MM.1S (cell line): ENCODE data around the gene PCNT.

ENCODE experiments used
- DNase-seq: peaks from one replicate; pipeline ENCODE4 v3.0.0-alpha.2; 2015
- H2AFZ ChIP-seq: fragments of 300-600 bp; sonication (generic); 2 replicates; pipeline ENCODE4 v1.6.0; 2016; ENCODE audit warnings: antibody characterized with exemption, low read length
- H3F3A ChIP-seq: fragments of 300-600 bp; sonication (generic); 2 replicates; pipeline ENCODE4 v1.6.1; 2016; ENCODE audit warnings: mild to moderate bottlenecking, antibody characterized with exemption, low read length, moderate library complexity, mixed read lengths; ENCODE audit not compliant: insufficient read depth
- H3K27ac ChIP-seq: fragments of 300-600 bp; sonication (generic); 2 replicates; pipeline ENCODE4 v1.5.1; 2016; ENCODE audit warnings: mild to moderate bottlenecking, low read length
- H3K27me3 ChIP-seq: fragments of 300-600 bp; sonication (generic); replicated peaks from 2 replicates; pipeline ENCODE4 v1.6.0; 2016; ENCODE audit warnings: low read length; ENCODE audit not compliant: insufficient read depth
- H3K36me3 ChIP-seq: fragments of 300-600 bp; sonication (generic); replicated peaks from 2 replicates; pipeline ENCODE4 v1.6.1; 2016; ENCODE audit warnings: mild to moderate bottlenecking, low read length, mixed read lengths; ENCODE audit not compliant: insufficient read depth
- H3K4me1 ChIP-seq: fragments of 300-600 bp; sonication (generic); 2 replicates; pipeline ENCODE4 v1.6.1; 2016; ENCODE audit warnings: low read length, mixed read lengths
- H3K4me2 ChIP-seq: fragments of 300-600 bp; sonication (generic); 2 replicates; pipeline ENCODE4 v1.6.0; 2016; ENCODE audit warnings: low read depth, low read length
- H3K4me3 ChIP-seq: fragments of 300-600 bp; sonication (generic); 2 replicates; pipeline ENCODE4 v1.5.1; 2016; ENCODE audit warnings: low read length, mixed read lengths
- H3K79me2 ChIP-seq: fragments of 300-600 bp; sonication (generic); 2 replicates; pipeline ENCODE4 v1.6.1; 2016; ENCODE audit warnings: mixed run types, low read length, mixed read lengths
- H3K9ac ChIP-seq: fragments of 300-600 bp; sonication (generic); 2 replicates; pipeline ENCODE4 v1.6.1; 2016; ENCODE audit warnings: low read length, mixed read lengths
- H3K9me2 ChIP-seq: fragments of 300-600 bp; sonication (generic); replicated peaks from 2 replicates; pipeline ENCODE4 v1.6.1; 2016; ENCODE audit warnings: mild to moderate bottlenecking, low read length, mixed read lengths; ENCODE audit not compliant: insufficient read depth
- H3K9me3 ChIP-seq: fragments of 300-600 bp; sonication (generic); replicated peaks from 2 replicates; pipeline ENCODE4 v1.6.1; 2016; ENCODE audit warnings: mild to moderate bottlenecking, low read length, mixed read lengths; ENCODE audit not compliant: insufficient read depth
- H4K20me1 ChIP-seq: fragments of 300-600 bp; sonication (generic); 2 replicates; pipeline ENCODE4 v1.6.1; 2016; ENCODE audit warnings: mild to moderate bottlenecking, low read length, moderate library complexity, mixed read lengths; ENCODE audit not compliant: insufficient read depth
- EZH2 ChIP-seq: fragments of 300-600 bp; sonication (generic); optimal IDR thresholded peaks from 2 replicates; pipeline ENCODE3; 2017; ENCODE audit warnings: low read depth, mild to moderate bottlenecking, antibody characterized with exemption, low read length, mixed read lengths
- EZH2phosphoT487 ChIP-seq: fragments of 300-600 bp; sonication (generic); IDR thresholded peaks from 2 replicates; pipeline ENCODE4 v1.6.1; 2018; ENCODE audit warnings: antibody characterized with exemption, low read length
- TF ChIP-seq, protein P1 (sequence below): fragments of 300-600 bp; sonication (generic); IDR thresholded peaks from 2 replicates; pipeline ENCODE4 v1.5.1; 2016; ENCODE audit warnings: antibody characterized with exemption, low read length, mixed read lengths

The PCNT gene

GRCh38 chr21:46352164-46352515 lies 28.2 kb downstream of the PCNT start:
- no peaks in the 10 kb centered on the region for H3K9me3 ChIP-seq
- TF ChIP-seq EZH2phosphoT487, result no peak
- H3K9me2 ChIP-seq, result no peaks in the 10 kb centered on the region
- no peak overlapping the region for H3K4me3 ChIP-seq
- peaks cover 2% of the 10 kb centered on the region; the same call in 1 of the 2 replicates for H3K79me2 ChIP-seq
- H2AFZ ChIP-seq, result no peak overlapping the region
- peaks cover 18% of the 10 kb centered on the region for H3F3A ChIP-seq
- no peak overlapping the region for H3K4me2 ChIP-seq
- no peak overlapping the region for H3K9ac ChIP-seq
- DNase-seq, result no peak
- H3K27ac ChIP-seq, result no peak overlapping the region
- H3K4me1 ChIP-seq, result peaks cover 21% of the 10 kb centered on the region
- no peaks in the 10 kb centered on the region for H4K20me1 ChIP-seq
- H3K27me3 ChIP-seq, result no peaks in the 10 kb centered on the region
- peaks cover 19% of the 10 kb centered on the region for H3K36me3 ChIP-seq

DNA sequence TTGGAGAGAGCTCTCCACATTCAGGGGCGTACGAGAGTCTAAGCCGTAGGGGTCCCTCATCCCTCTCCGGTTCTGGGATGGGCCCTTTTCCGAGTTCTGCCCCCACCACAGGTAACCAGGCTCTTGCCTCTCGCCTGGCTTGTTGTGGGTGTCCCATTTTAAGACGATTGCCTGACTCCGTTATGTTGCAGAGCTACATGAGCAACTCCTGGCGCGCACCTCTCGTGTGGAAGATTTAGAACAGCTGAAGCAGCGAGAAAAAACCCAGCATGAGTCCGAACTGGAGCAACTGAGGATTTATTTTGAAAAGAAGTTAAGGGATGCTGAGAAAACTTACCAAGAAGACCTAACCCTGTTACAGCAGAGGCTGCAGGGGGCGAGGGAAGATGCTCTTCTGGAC lies 29.0 kb downstream of the PCNT start:
- Histone ChIP-seq H3K27ac (no peak overlapping the region), H3K4me2 (no peak overlapping the region), H3K27me3 (no peaks in the 10 kb centered on the region), H3K79me2 (peaks cover 2% of the 10 kb centered on the region), H3K9me2 (no peaks in the 10 kb centered on the region), H3K9me3 (no peaks in the 10 kb centered on the region), H4K20me1 (no peaks in the 10 kb centered on the region), H3K4me3 (no peak overlapping the region), H2AFZ (no peak overlapping the region), H3K9ac (no peak overlapping the region), H3K36me3 (peaks cover 18% of the 10 kb centered on the region), H3K4me1 (peaks cover 29% of the 10 kb centered on the region), H3F3A (peaks cover 26% of the 10 kb centered on the region)
- no peak for TF ChIP-seq EZH2phosphoT487
- no peak for TF ChIP-seq EZH2
- TF ChIP-seq, protein P1, sequence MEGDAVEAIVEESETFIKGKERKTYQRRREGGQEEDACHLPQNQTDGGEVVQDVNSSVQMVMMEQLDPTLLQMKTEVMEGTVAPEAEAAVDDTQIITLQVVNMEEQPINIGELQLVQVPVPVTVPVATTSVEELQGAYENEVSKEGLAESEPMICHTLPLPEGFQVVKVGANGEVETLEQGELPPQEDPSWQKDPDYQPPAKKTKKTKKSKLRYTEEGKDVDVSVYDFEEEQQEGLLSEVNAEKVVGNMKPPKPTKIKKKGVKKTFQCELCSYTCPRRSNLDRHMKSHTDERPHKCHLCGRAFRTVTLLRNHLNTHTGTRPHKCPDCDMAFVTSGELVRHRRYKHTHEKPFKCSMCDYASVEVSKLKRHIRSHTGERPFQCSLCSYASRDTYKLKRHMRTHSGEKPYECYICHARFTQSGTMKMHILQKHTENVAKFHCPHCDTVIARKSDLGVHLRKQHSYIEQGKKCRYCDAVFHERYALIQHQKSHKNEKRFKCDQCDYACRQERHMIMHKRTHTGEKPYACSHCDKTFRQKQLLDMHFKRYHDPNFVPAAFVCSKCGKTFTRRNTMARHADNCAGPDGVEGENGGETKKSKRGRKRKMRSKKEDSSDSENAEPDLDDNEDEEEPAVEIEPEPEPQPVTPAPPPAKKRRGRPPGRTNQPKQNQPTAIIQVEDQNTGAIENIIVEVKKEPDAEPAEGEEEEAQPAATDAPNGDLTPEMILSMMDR, result no peak
- no peak for DNase-seq

DNA sequence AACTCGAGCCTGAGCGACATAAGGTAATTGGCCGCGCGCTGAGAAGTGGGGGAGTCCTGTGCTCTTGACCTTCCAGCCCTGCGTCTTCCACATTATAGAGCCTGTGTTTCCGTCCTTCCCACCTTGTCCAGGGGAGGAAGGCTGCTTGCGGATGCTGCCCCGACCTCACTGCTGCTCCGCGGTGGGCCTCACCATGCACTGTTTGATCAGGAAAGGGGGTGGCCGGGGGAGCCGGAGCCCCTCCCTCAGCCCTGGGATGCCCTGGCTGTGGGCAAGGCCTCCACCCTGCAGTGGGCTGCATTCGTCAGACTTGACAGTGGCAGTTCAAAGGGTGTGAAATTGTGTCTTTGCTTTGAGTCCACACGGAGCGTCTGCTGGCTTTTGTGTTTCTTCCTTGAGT lies 30.1 kb downstream of the PCNT start:
- TF ChIP-seq EZH2phosphoT487 (no peak), EZH2 (no peak)
- TF ChIP-seq, protein P1, result no peak
- no peaks in the 10 kb centered on the region for H3K9me3 ChIP-seq
- H3K36me3 ChIP-seq, result peaks cover 18% of the 10 kb centered on the region

GRCh38 chr21:46354518-46354917 lies 30.6 kb downstream of the PCNT start:
- H3K4me1 ChIP-seq, result peaks cover 34% of the 10 kb centered on the region
- H3K9ac ChIP-seq, result no peak overlapping the region
- no peaks in the 10 kb centered on the region for H3K27me3 ChIP-seq
- peaks cover 31% of the 10 kb centered on the region for H3F3A ChIP-seq
- peaks cover 18% of the 10 kb centered on the region for H3K36me3 ChIP-seq
- peaks cover 7% of the 10 kb centered on the region for H3K79me2 ChIP-seq
- TF ChIP-seq EZH2 (no peak), EZH2phosphoT487 (no peak)
- TF ChIP-seq, protein P1, result no peak
- no peaks in the 10 kb centered on the region for H3K9me3 ChIP-seq
- DNase-seq, result peak; percentile 4
- H3K4me2 ChIP-seq, result no peak overlapping the region
- H3K27ac ChIP-seq, result no peak overlapping the region
- no peak overlapping the region for H3K4me3 ChIP-seq
- no peaks in the 10 kb centered on the region for H3K9me2 ChIP-seq
- no peak overlapping the region for H2AFZ ChIP-seq
- H4K20me1 ChIP-seq, result no peaks in the 10 kb centered on the region

More for the DNA sequence above, 30.1 kb downstream of the PCNT start:
- Histone ChIP-seq H3K4me3 (no peak overlapping the region), H3K9ac (no peak overlapping the region), H3K79me2 (peaks cover 7% of the 10 kb centered on the region), H4K20me1 (no peaks in the 10 kb centered on the region), H3K9me2 (no peaks in the 10 kb centered on the region), H3K4me2 (no peak overlapping the region), H3K4me1 (peaks cover 34% of the 10 kb centered on the region), H2AFZ (no peak overlapping the region), H3F3A (peaks cover 31% of the 10 kb centered on the region), H3K27ac (no peak overlapping the region), H3K27me3 (no peaks in the 10 kb centered on the region)
- peak; percentile 5 for DNase-seq
